ENCODE data around the gene KRT6A.

Gene KRT6A

GRCh38 chr12:52493172-52493571 lies at the start of gene KRT6A:
Gene KRT6A (minus strand): TSS chr12:52493257. CDS start chr12:52493188, 69 bp downstream.
- no peak for FAIRE-seq
- no peak for DNase-seq (ENCODE audit: low spot score)

GRCh38 chr12:52542157-52542556 lies 49.1 kb upstream of the KRT6A start:
- DNase-seq (ENCODE audit: low spot score): no peak
- FAIRE-seq: no peak

- FAIRE-seq: no peak
- DNase-seq (ENCODE audit: low spot score): no peak
These were observed 48.7 kb upstream of the KRT6A start for GRCh38 chr12:52541709-52542108.

GRCh38 chr12:52540531-52540930 lies 47.5 kb upstream of the KRT6A start:
- DNase-seq (ENCODE audit: low spot score): no peak
- FAIRE-seq: no peak

GRCh38 chr12:52539821-52540173 lies 46.7 kb upstream of the KRT6A start:
- DNase-seq (ENCODE audit: low spot score) (no peak), FAIRE-seq (no peak)

GRCh38 chr12:52539083-52539820 lies 46.2 kb upstream of the KRT6A start:
- FAIRE-seq: no peak
- no peak for DNase-seq (ENCODE audit: low spot score)

- DNase-seq (ENCODE audit: low spot score): no peak
- FAIRE-seq: no peak
These were observed 44.0 kb upstream of the KRT6A start for GRCh38 chr12:52537101-52537500.

- no peak for DNase-seq (ENCODE audit: low spot score)
- no peak for FAIRE-seq
These were observed 42.5 kb upstream of the KRT6A start for GRCh38 chr12:52535574-52535973.

GRCh38 chr12:52534482-52534881 lies 41.4 kb upstream of the KRT6A start:
- no peak for FAIRE-seq
- DNase-seq (ENCODE audit: low spot score): no peak

GRCh38 chr12:52533686-52534470 lies 40.8 kb upstream of the KRT6A start:
- no peak for FAIRE-seq
- DNase-seq (ENCODE audit: low spot score): no peak

GRCh38 chr12:52532636-52533035 lies 39.6 kb upstream of the KRT6A start:
- FAIRE-seq: no peak
- DNase-seq (ENCODE audit: low spot score): no peak

- DNase-seq (ENCODE audit: low spot score) (no peak), FAIRE-seq (no peak)
These were observed 38.7 kb upstream of the KRT6A start for GRCh38 chr12:52531566-52532300.

GRCh38 chr12:52530905-52531304 lies 37.8 kb upstream of the KRT6A start:
- DNase-seq (ENCODE audit: low spot score) (no peak), FAIRE-seq (no peak)

GRCh38 chr12:52530366-52530765 lies 37.3 kb upstream of the KRT6A start:
- DNase-seq (ENCODE audit: low spot score) (no peak), FAIRE-seq (no peak)

GRCh38 chr12:52529846-52530245 lies 36.8 kb upstream of the KRT6A start:
- FAIRE-seq: no peak

GRCh38 chr12:52529417-52529816 lies 36.4 kb upstream of the KRT6A start:
- FAIRE-seq (no peak), DNase-seq (ENCODE audit: low spot score) (no peak)

More at GRCh38 chr12:52529846-52530245, 36.8 kb upstream of the KRT6A start:
- no peak for DNase-seq (ENCODE audit: low spot score)

- no peak for FAIRE-seq
- no peak for DNase-seq (ENCODE audit: low spot score)
These were observed 35.6 kb upstream of the KRT6A start for GRCh38 chr12:52528641-52529143.

- no peak for DNase-seq (ENCODE audit: low spot score)
- FAIRE-seq: no peak
These were observed 34.2 kb upstream of the KRT6A start for GRCh38 chr12:52527121-52527800.

GRCh38 chr12:52526511-52526951 lies 33.5 kb upstream of the KRT6A start:
- FAIRE-seq (no peak), DNase-seq (ENCODE audit: low spot score) (no peak)

GRCh38 chr12:52525661-52526499 lies 32.8 kb upstream of the KRT6A start:
- FAIRE-seq (no peak), DNase-seq (ENCODE audit: low spot score) (no peak)
